CD14-positive monocyte (primary cell): Measurements from ENCODE around the gene PDZRN3. TPM values are rescaled to one million over a fixed set of nuclear protein-coding genes. Genes with fewer than 3 reads are reported as not detected.

Source experiments
- DNase-seq, 3 donors: peaks; one replicate each; pipeline ENCODE4 v3.0.0-alpha.2; 2011 to 2022
- H2AFZ ChIP-seq: 2 replicates; pipeline ENCODE4 v1.6.0; 2012; ENCODE audit warnings: mild to moderate bottlenecking, low read depth, low read length, inconsistent platforms; ENCODE audit not compliant: insufficient read depth, poor library complexity, severe bottlenecking
- H3K27ac ChIP-seq, 2 donors: 1 replicate in 1 of 2; 2 replicates in 1 of 2; pipeline ENCODE4 v1.5.1; 2012 to 2013; ENCODE audit warnings: low read length in 2 of 2, control low read depth in 1 of 2, inconsistent platforms in 1 of 2, low read depth in 1 of 2, mild to moderate bottlenecking in 1 of 2
- H3K27me3 ChIP-seq, 2 donors: one replicate each; pipeline versions ENCODE4 v1.6.0 to v1.6.1; 2011 to 2013; ENCODE audit warnings: low read length in 2 of 2; ENCODE audit not compliant: control insufficient read depth in 2 of 2, insufficient read depth in 2 of 2
- H3K36me3 ChIP-seq, 2 donors: replicated peaks in 1 of 2; 1 replicate in 1 of 2; 2 replicates in 1 of 2; pipeline versions ENCODE4 v1.5.1 to v1.6.1; 2012 to 2013; ENCODE audit warnings: low read length in 2 of 2, control low read depth in 1 of 2, inconsistent platforms in 1 of 2, mild to moderate bottlenecking in 1 of 2; ENCODE audit not compliant: insufficient read depth in 2 of 2, control insufficient read depth in 1 of 2
- H3K4me1 ChIP-seq, 2 donors: 1 replicate in 1 of 2; 2 replicates in 1 of 2; pipeline versions ENCODE4 v1.5.1 to v1.6.1; 2012 to 2013; ENCODE audit warnings: low read length in 2 of 2, control low read depth in 1 of 2, inconsistent platforms in 1 of 2, mild to moderate bottlenecking in 1 of 2, moderate library complexity in 1 of 2; ENCODE audit not compliant: insufficient read depth in 2 of 2, control insufficient read depth in 1 of 2
- H3K4me2 ChIP-seq: replicated peaks from 2 replicates; pipeline ENCODE3; 2012; ENCODE audit warnings: low read length, moderate library complexity, mild to moderate bottlenecking; ENCODE audit not compliant: poor library complexity, severe bottlenecking; ENCODE audit errors: extremely low read depth
- H3K4me3 ChIP-seq, 3 experiments: fragments of 200-600 bp in 1 of 3; sonication (generic) in 1 of 3; replicated peaks in 1 of 3; 1 replicate in 2 of 3; 2 replicates in 1 of 3; pipeline ENCODE4 v1.5.1; 2011 to 2013; ENCODE audit warnings: low read length in 3 of 3, mild to moderate bottlenecking in 3 of 3, control low read depth in 2 of 3, low read depth in 2 of 3, inconsistent platforms in 1 of 3, moderate library complexity in 1 of 3
- H3K79me2 ChIP-seq: 2 replicates; pipeline ENCODE4 v1.6.0; 2012; ENCODE audit warnings: mild to moderate bottlenecking, control low read depth, inconsistent platforms, low read length, moderate library complexity; ENCODE audit not compliant: insufficient read depth
- H3K9ac ChIP-seq: 2 replicates; pipeline ENCODE4 v1.6.0; 2017; ENCODE audit warnings: low read length, mild to moderate bottlenecking; ENCODE audit not compliant: insufficient read depth, poor library complexity, severe bottlenecking
- H3K9me3 ChIP-seq, 2 donors: replicated peaks in 1 of 2; 1 replicate in 1 of 2; 2 replicates in 1 of 2; pipeline versions ENCODE4 v1.5.1 to v1.6.1; 2012 to 2013; ENCODE audit warnings: low read length in 2 of 2, control low read depth in 1 of 2; ENCODE audit not compliant: control insufficient read depth in 1 of 2, insufficient read depth in 1 of 2
- H4K20me1 ChIP-seq: 2 replicates; pipeline ENCODE4 v1.6.0; 2012; ENCODE audit warnings: mild to moderate bottlenecking, low read length, control low read depth, moderate library complexity; ENCODE audit not compliant: insufficient read depth
- H3K27ac Mint-ChIP-seq, 7 donors: one replicate each; pipeline ENCODE4 v1.8.0; 2020; ENCODE audit warnings: mild to moderate bottlenecking in 7 of 7, mixed read lengths in 7 of 7, moderate library complexity in 6 of 7, inconsistent platforms in 2 of 7
- H3K27me3 Mint-ChIP-seq, 3 donors: one replicate each; pipeline ENCODE4 v1.8.0; 2021 to 2022; ENCODE audit warnings: low read depth in 3 of 3, mild to moderate bottlenecking in 3 of 3, mixed read lengths in 3 of 3, moderate library complexity in 3 of 3, inconsistent platforms in 1 of 3
- H3K36me3 Mint-ChIP-seq, 2 donors: one replicate each; pipeline ENCODE4 v1.8.0; 2020; ENCODE audit warnings: mixed read lengths in 2 of 2, inconsistent platforms in 1 of 2, mild to moderate bottlenecking in 1 of 2
- H3K4me1 Mint-ChIP-seq: one replicate; pipeline ENCODE4 v1.8.0; 2020; ENCODE audit warnings: mild to moderate bottlenecking, mixed read lengths
- H3K4me3 Mint-ChIP-seq, 2 donors: one replicate each; pipeline ENCODE4 v1.8.0; 2020; ENCODE audit warnings: mild to moderate bottlenecking in 2 of 2, mixed read lengths in 2 of 2, moderate library complexity in 1 of 2
- H3K9me3 Mint-ChIP-seq, 7 donors: one replicate each; pipeline ENCODE4 v1.8.0; 2020 to 2022; ENCODE audit warnings: mixed read lengths in 7 of 7, mild to moderate bottlenecking in 6 of 7, moderate library complexity in 6 of 7, inconsistent platforms in 2 of 7
- CTCF ChIP-seq: fragments of 200-600 bp; IDR thresholded peaks from one replicate; pipeline ENCODE4 v1.8.0; 2022; ENCODE audit warnings: antibody characterized with exemption, mild to moderate bottlenecking
- WGBS: methylation state at CpG from one replicate; pipeline ENCODE4 v1.1.5; 2013; ENCODE audit warnings: missing lambda C conversion rate; ENCODE audit not compliant: insufficient coverage; 5-methylcytosine and 5-hydroxymethylcytosine counted together
- intact Hi-C, 2 donors: fragments of 100-400 bp; cut with micrococcal nuclease; formaldehyde crosslinking; loops; one replicate each; pipeline versions ENCODE4 v1.15.0 to v1.15.1; 2023
- polyA plus RNA-seq, 3 donors: library from polyadenylated mRNA; depleted of rRNA in 1 of 3; unstranded in 2 of 3; stranded (reverse) in 1 of 3; fragments of 300-500 nt in 2 of 3; fragments of >200 nt in 1 of 3; fragmentation: Illumina TruSeq in 2 of 3; gene quantifications; 1 replicate in 2 of 3; 2 replicates in 1 of 3; pipeline ENCODE4 v1.2.3, GENCODE V29; 2012 to 2021

The PDZRN3 gene
- polyA plus RNA-seq, 3 donors, result not detected

- Histone ChIP-seq H3K4me3 (no peak overlapping the region), H4K20me1 (no peaks in the 10 kb centered on the region), H3K9me3 (no peaks in the 10 kb centered on the region), H3K4me2 (no peak overlapping the region), H3K4me1 (no peaks in the 10 kb centered on the region), H3K36me3 (no peaks in the 10 kb centered on the region), H3K9ac (no peak overlapping the region), H3K79me2 (no peaks in the 10 kb centered on the region), H3K27ac (no peak overlapping the region), H3K27me3 (no peaks in the 10 kb centered on the region), H2AFZ (no peak overlapping the region)
- Mint-ChIP-seq H3K4me1 (no peaks in the 10 kb centered on the region), H3K9me3 (peaks cover 0 to 6% (median 0%) of the 10 kb centered on the region in 7 donors), H3K36me3 (no peaks in the 10 kb centered on the region), H3K27me3 (peaks cover 0 to 2% (median 0%) of the 10 kb centered on the region in 3 donors), H3K27ac (no peak overlapping the region), H3K4me3 (no peak overlapping the region)
- 96% methylated on average over 3 of the region's 4 CpGs for WGBS
- no peak for TF ChIP-seq CTCF
- no peak for DNase-seq
- intact Hi-C loops, result no loop called here
These were observed 38.6 kb downstream of the PDZRN3 start for GRCh38 chr3:73586190-73586589.

- H3K4me2 ChIP-seq, result no peak overlapping the region
- H3K27me3 ChIP-seq, result no peaks in the 10 kb centered on the region
- Mint-ChIP-seq H3K4me3 (no peak overlapping the region), H3K36me3 (no peaks in the 10 kb centered on the region), H3K4me1 (no peaks in the 10 kb centered on the region), H3K27me3 (peaks cover 0 to 2% (median 0%) of the 10 kb centered on the region in 3 donors), H3K27ac (no peak overlapping the region), H3K9me3 (peaks cover 0 to 5% (median 0%) of the 10 kb centered on the region in 7 donors)
- no peaks in the 10 kb centered on the region for H3K79me2 ChIP-seq
- no peak overlapping the region for H3K9ac ChIP-seq
- H3K36me3 ChIP-seq, result no peaks in the 10 kb centered on the region
- intact Hi-C loops, result no loop called here
- no peak overlapping the region for H2AFZ ChIP-seq
- TF ChIP-seq CTCF, result no peak
- H3K4me1 ChIP-seq, result no peaks in the 10 kb centered on the region
- H4K20me1 ChIP-seq, result no peaks in the 10 kb centered on the region
- H3K9me3 ChIP-seq, result no peaks in the 10 kb centered on the region
- no peak overlapping the region for H3K4me3 ChIP-seq
- DNase-seq, result no peak
- no peak overlapping the region for H3K27ac ChIP-seq
These were observed 39.9 kb downstream of the PDZRN3 start for GRCh38 chr3:73584873-73585272.
